ENCODE data around the gene PIP4K2A. TPM values are rescaled to one million over a fixed set of nuclear protein-coding genes. Genes with fewer than 3 reads are reported as not detected.

Gene PIP4K2A
- total and polyA plus RNA-seq, 9 donors, result 4.3 to 85.6 (median 18.4) TPM

DNA sequence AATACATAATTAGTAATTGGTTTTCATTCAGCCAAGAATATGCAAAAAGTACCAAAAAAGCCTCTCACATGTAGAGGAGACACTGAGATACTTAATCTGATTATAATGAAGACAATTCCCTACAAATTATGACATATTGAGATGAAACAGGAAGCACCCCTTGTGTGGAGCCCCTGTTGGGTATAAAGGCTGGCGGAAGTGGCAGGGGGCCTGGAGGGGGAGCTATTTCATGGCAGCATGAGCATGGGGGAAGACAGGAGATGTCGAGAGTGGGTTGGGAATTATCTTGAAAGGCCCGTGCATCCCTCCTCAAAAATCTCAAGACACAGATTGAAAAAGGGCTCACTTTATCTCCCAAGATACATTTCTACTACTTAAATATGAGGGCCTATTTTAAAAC lies 96.9 kb downstream of the PIP4K2A start:
- no peaks in the 10 kb centered on the region for H3K27me3 ChIP-seq
- H3K27ac ChIP-seq, result no peak overlapping the region
- intact Hi-C loops (cut with DNase I), result no loop called here
- TF ChIP-seq EP300 (IDR thresholded peaks at IDR 0.05) (no peak), CTCF (IDR thresholded peaks at IDR 0.05) (no peak), POLR2A (IDR thresholded peaks at IDR 0.05) (no peak)
- H3K4me1 ChIP-seq (ENCODE audit: insufficient read depth), result peaks cover 14% of the 10 kb centered on the region
- no peak overlapping the region for H3K4me3 ChIP-seq
- 73 to 79% (median 79%) methylated on average over 3 of the region's 3 CpGs for WGBS, 3 donors
- H3K9me3 ChIP-seq, result no peaks in the 10 kb centered on the region
- no peak for DNase-seq
- H3K36me3 ChIP-seq, result no peaks in the 10 kb centered on the region

GRCh38 chr10:22617051-22617450 lies 97.3 kb downstream of the PIP4K2A start:
- H3K27me3 ChIP-seq, result no peaks in the 10 kb centered on the region
- no peak overlapping the region for H3K27ac ChIP-seq
- no peak for DNase-seq
- no peak overlapping the region for H3K4me3 ChIP-seq
- WGBS, 3 donors, result 85 to 95% (median 94%) methylated on average over 3 of the region's 3 CpGs
- TF ChIP-seq EP300 (IDR thresholded peaks at IDR 0.05) (no peak), CTCF (IDR thresholded peaks at IDR 0.05) (no peak), POLR2A (IDR thresholded peaks at IDR 0.05) (no peak)
- no peaks in the 10 kb centered on the region for H3K36me3 ChIP-seq
- intact Hi-C loops (cut with DNase I), result no loop called here
- no peaks in the 10 kb centered on the region for H3K9me3 ChIP-seq
- H3K4me1 ChIP-seq (ENCODE audit: insufficient read depth), result peaks cover 14% of the 10 kb centered on the region

DNA sequence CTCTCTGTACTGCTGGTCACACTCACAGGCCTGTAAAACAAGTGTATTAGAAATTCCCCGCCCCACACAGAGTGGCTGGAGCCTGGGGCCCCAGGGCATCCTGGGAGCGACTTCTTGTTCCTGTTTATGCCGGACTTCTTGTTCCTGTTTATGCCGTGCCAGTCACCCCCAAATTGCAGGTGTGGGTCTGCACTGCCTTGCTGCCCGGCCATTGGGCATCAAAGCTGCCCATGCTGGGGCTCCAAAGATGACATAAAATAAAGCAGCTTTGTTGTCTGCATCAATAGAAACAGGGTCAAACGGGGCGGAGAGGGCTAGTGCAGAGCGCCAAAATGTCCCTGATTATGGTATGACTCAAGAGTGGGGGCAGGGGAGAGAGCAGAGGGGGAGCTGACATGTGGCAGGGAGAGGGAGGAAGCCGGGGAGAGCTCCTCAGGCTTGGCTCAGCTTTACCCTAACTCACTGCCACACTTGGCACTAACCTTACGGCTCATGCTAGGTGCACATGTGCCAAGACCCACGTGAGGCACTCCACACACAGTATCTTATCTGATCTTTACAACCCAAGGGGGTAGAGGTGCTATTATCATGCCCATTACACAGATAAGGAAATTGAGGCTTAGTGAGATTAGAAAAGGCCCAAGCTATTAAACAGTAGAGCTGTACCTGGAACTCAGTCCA lies 98.4 kb downstream of the PIP4K2A start:
- H3K9me3 ChIP-seq, result no peaks in the 10 kb centered on the region
- DNase-seq, result no peak
- no peaks in the 10 kb centered on the region for H3K36me3 ChIP-seq
- intact Hi-C loops (cut with DNase I), result no loop called here
- 76 to 80% (median 78%) methylated on average over 11 of the region's 11 CpGs for WGBS, 3 donors
- H3K27ac ChIP-seq, result no peak overlapping the region
- no peaks in the 10 kb centered on the region for H3K27me3 ChIP-seq
- no peak for TF ChIP-seq EP300 (IDR thresholded peaks at IDR 0.05)
- TF ChIP-seq POLR2A (IDR thresholded peaks at IDR 0.05), result no peak
- no peak overlapping the region for H3K4me3 ChIP-seq
- peaks cover 12% of the 10 kb centered on the region for H3K4me1 ChIP-seq (ENCODE audit: insufficient read depth)

- Histone ChIP-seq H3K9me3 (no peaks in the 10 kb centered on the region), H3K4me3 (no peak overlapping the region), H3K27me3 (no peaks in the 10 kb centered on the region), H3K4me1 (ENCODE audit: insufficient read depth) (peaks cover 7% of the 10 kb centered on the region), H3K27ac (no peak overlapping the region), H3K36me3 (no peaks in the 10 kb centered on the region)
- intact Hi-C loops (cut with DNase I), result no loop called here
- TF ChIP-seq CTCF (IDR thresholded peaks at IDR 0.05), result no peak
- no peak for TF ChIP-seq EP300 (IDR thresholded peaks at IDR 0.05)
- TF ChIP-seq POLR2A (IDR thresholded peaks at IDR 0.05), result no peak
- no peak for DNase-seq
- WGBS, 3 donors, result 94 to 98% (median 96%) methylated on average over 2 of the region's 2 CpGs
Measured at GRCh38 chr10:22615101-22615500, 99.3 kb downstream of the PIP4K2A start.

GRCh38 chr10:22613011-22613410 lies 101.4 kb downstream of the PIP4K2A start:
- TF ChIP-seq EP300 (IDR thresholded peaks at IDR 0.05) (no peak), POLR2A (IDR thresholded peaks at IDR 0.05) (no peak), CTCF (IDR thresholded peaks at IDR 0.05) (no peak)
- Histone ChIP-seq H3K4me3 (no peak overlapping the region), H3K9me3 (no peaks in the 10 kb centered on the region), H3K4me1 (ENCODE audit: insufficient read depth) (peaks cover 2% of the 10 kb centered on the region), H3K27ac (no peak overlapping the region), H3K27me3 (no peaks in the 10 kb centered on the region), H3K36me3 (no peaks in the 10 kb centered on the region)
- no peak for DNase-seq
- WGBS, 3 donors, result 89 to 95% (median 94%) methylated on average over 6 of the region's 6 CpGs
- intact Hi-C loops (cut with DNase I), result no loop called here
